SJCRH30 (cell line): ENCODE measurements around the gene KCNH2. TPM values are rescaled to one million over a fixed set of nuclear protein-coding genes. Genes with fewer than 3 reads are reported as not detected.

Source experiments
- DNase-seq, 2 experiments: peaks; one replicate each; pipeline ENCODE4 v3.0.0-alpha.2; 2015 to 2020
- H3K27ac ChIP-seq: fragments of 250-450 bp; sonication (Bioruptor Pico); 2 replicates; pipeline ENCODE4 v1.5.1; 2020; ENCODE audit warnings: mild to moderate bottlenecking, moderate library complexity
- H3K27me3 ChIP-seq: fragments of 250-450 bp; sonication (Bioruptor Pico); 2 replicates; pipeline ENCODE4 v1.5.1; 2020; ENCODE audit warnings: mild to moderate bottlenecking, moderate library complexity
- H3K36me3 ChIP-seq: fragments of 250-450 bp; sonication (Bioruptor Pico); 2 replicates; pipeline ENCODE4 v1.5.1; 2020; ENCODE audit warnings: mild to moderate bottlenecking, moderate library complexity
- H3K4me1 ChIP-seq: fragments of 250-450 bp; sonication (Bioruptor Pico); 2 replicates; pipeline ENCODE4 v1.5.1; 2020; ENCODE audit warnings: mild to moderate bottlenecking, moderate library complexity
- H3K4me3 ChIP-seq: fragments of 250-450 bp; sonication (Bioruptor Pico); 2 replicates; pipeline ENCODE4 v1.5.1; 2020; ENCODE audit warnings: mild to moderate bottlenecking, moderate library complexity
- H3K9me3 ChIP-seq: fragments of 250-450 bp; sonication (Bioruptor Pico); replicated peaks from 2 replicates; pipeline ENCODE4 v1.5.1; 2020; ENCODE audit warnings: mild to moderate bottlenecking, moderate library complexity
- total RNA-seq: library from RNA; depleted of rRNA; stranded (reverse); fragments of >200 nt; shearing (Covaris generic); gene quantifications from 2 replicates; pipeline ENCODE4 v1.2.3, GENCODE V29; 2014

Gene KCNH2
- total RNA-seq, 1 experiment from 2014 or later: 19.3 TPM

DNA sequence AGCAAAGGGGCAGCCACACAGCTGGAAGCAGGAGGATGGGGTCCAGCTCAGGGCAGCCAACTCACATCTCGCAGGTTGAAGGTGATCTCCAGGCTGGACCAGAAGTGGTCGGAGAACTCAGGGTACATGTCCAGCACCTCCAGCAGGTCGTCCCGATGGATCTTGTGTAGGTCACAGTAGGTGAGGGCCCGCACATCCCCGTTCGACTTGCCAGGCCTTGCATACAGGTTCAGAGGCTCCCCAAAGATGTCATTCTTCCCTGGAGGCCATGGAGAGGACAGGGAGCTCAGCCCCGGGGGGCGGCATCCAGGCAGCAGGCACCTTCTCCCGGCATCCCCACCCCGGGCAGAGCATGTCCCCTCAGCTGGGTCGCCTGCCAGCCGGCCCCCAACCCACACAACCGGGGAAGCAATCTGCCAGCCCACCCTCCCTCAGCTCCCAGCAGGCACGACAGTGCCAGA, 29.3 kb downstream of the KCNH2 start:
- Histone ChIP-seq H3K27ac (no peak overlapping the region), H3K9me3 (no peaks in the 10 kb centered on the region), H3K27me3 (no peaks in the 10 kb centered on the region), H3K36me3 (no peaks in the 10 kb centered on the region), H3K4me1 (no peaks in the 10 kb centered on the region; the same call in 1 of the 2 replicates), H3K4me3 (no peak overlapping the region)
- no peak for DNase-seq

DNA sequence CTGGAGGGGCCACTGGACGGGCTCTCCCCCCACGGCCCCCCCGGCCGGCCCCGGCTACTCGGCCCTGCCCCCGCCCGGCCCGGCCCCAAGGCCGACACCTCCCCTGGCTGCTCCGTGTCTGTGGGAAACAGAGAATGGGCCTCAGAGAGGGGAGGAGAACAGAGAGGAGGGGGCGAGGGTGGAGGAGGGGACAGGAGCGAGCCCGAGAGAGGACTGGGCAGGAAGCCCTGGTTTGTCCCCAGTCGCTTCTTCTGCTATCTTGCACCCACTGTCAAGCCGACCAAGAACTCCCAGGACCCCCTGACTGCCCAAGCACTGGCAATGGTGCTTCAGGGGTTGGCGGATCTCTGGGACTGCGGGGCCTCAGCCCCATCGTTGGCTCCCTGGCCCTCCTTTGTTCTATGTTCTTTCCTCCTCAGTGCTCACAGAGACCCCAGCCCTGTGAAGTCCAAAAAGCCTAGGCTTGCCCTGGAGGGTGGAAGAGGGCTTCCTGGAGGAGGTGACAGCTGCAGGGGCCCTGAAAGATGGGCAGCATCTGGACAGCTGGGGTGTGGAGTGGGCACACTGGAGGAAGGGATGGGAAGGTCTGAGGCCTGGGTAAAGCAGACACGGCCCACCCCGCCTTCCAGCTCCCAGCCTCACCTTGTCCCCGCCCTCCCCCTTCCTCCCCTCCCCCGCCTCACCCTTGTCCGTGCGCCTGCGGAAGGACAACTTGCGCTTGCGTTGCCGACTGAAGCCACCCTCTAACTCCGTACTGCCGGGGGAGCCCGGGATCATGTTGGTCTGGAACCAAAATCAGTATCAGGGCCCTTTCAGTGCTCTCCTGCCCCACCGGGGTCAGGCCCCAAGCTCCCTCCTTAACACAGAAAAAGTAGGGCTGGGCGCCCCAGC, 30.1 kb downstream of the KCNH2 start:
- Histone ChIP-seq H3K27me3 (no peaks in the 10 kb centered on the region), H3K9me3 (no peaks in the 10 kb centered on the region), H3K4me3 (no peak overlapping the region), H3K36me3 (no peaks in the 10 kb centered on the region), H3K4me1 (no peaks in the 10 kb centered on the region; the same call in 1 of the 2 replicates), H3K27ac (no peak overlapping the region)
- no peak for DNase-seq

DNA sequence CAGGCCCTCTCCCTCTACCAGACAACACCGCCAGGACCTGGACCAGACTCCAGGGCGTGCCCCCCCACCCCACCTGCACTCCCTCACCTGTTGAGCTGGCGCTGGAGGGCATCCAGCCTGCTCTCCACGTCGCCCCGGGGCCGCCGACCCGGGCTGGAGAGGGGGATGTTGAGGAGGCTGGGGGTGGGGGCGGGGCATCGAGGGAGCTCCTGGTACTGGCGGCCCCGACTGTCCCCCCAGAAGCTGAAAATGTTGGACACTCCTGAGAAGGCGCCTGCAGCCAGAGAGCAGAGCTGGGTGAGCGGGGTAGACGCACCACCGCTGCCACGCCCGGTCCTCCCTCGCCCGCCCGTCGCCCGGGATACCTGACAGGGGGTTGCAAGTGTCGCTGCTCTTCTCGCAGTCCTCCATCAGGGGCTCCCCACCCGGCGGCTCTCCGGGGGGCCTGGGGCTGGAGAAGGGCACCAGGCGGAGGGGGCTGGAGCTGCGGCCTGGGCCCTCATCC, 30.8 kb downstream of the KCNH2 start:
- DNase-seq: no peak
- Histone ChIP-seq H3K4me3 (no peak overlapping the region), H3K36me3 (no peaks in the 10 kb centered on the region), H3K27ac (no peak overlapping the region), H3K27me3 (no peaks in the 10 kb centered on the region), H3K9me3 (no peaks in the 10 kb centered on the region), H3K4me1 (no peaks in the 10 kb centered on the region; the same call in 1 of the 2 replicates)

DNA sequence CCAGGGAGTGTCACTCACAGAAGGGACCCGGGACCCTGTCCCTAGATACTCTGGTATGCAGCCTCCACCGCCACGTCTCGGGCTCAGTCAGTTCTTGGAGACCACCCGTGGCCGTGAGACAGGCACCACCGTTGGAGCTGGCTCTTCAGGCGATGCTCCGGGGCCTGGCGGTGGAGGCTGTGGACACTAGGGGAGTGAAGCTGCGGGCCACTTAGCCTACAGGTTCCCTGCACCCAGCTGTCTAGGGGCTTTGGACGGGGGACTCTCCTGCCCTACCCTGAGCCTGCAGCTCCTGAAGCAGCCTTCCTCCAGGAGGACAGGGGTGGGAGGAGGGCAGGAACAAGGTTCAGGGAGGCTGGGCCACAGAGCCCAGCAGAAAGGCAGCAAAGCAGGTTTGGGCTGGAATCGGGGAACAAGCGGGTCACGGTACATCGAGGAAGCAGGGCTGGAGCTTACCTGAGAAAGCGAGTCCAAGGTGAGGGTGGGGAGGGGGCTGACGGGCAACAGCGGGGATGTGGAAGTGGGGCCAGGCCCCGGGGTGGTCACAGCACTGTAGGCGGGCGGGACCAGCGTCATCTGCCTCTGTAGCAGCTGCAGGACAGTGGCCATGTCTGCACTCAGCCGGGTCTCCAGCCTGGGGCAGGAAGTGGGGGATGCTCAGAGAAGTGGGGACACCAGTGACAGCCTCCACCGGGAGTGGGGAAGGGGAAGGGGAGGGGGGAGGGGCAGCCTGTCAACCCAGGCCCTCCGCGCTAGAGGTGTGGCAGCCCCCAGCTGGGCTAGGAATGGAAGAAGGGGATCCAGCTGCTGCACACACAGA, 31.5 kb downstream of the KCNH2 start:
- H3K36me3 ChIP-seq: no peaks in the 10 kb centered on the region
- H3K27ac ChIP-seq: no peak overlapping the region
- no peak overlapping the region for H3K4me3 ChIP-seq
- H3K9me3 ChIP-seq: no peaks in the 10 kb centered on the region
- no peaks in the 10 kb centered on the region; the same call in 1 of the 2 replicates for H3K4me1 ChIP-seq
- H3K27me3 ChIP-seq: no peaks in the 10 kb centered on the region
- no peak for DNase-seq

DNA sequence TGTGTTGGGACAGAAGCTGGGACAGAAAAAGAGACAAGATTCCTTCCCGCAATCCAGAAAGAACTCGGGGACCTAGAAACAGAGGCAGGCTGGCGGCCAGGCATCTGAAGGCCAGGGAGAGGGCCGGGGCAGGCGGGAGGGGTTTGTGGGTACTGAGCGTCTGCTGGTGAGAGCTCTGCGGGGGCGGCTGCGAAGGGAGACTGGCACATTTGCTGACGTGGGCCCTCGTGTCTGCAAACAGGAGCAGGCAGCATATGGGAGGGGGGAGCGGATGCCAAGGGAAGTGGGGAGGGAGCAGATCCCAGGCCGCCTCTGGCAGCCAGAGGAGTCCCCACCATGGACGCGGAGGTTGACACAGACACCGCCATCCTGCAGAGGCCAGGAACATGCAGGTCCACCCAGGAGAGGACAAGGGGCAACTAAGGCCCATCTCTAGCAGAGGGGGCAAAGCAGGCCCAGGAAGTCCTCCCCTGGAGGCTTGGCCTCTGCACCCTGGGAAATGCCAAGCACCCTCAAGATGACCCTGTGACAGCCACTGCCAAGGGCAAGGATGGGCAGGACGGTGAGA, 32.2 kb downstream of the KCNH2 start:
- Histone ChIP-seq H3K4me1 (no peaks in the 10 kb centered on the region; the same call in 1 of the 2 replicates), H3K36me3 (no peaks in the 10 kb centered on the region), H3K9me3 (no peaks in the 10 kb centered on the region), H3K27ac (no peak overlapping the region), H3K4me3 (no peak overlapping the region), H3K27me3 (no peaks in the 10 kb centered on the region)
- no peak for DNase-seq

DNA sequence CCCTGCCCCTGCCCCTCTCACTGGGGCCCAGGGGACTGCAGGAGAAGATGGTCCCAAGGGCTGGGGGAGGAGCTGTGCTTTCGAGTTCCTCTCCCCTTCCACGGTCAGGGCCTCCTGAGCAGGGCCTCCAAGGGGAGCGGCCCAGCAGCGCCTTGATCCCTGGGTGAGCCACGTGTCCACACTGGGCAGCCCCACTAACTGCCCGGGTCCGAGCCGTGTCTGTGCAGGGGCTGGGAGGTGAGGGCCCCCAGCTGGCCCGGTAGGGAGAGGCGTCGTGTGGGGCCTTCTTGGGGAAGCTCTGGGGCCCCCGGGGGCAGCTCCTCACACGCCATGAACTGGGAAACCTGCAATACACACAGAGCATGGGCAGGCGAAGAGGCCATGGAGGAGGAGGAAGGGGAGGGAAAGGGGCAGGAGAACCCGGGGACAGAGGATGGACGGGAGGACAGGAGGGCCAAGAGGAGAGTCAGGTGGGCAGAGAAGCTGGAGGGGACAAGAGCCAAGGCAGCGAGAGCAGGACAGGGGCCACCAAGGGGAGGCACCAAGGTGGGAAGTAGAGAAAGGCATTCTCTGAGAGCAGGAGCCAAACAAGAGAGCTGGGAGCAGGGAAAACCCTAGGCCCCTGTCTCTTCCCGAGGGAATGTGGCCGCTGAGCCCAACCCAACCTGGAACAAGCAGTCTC, 32.8 kb downstream of the KCNH2 start:
- Histone ChIP-seq H3K4me1 (no peaks in the 10 kb centered on the region; the same call in 1 of the 2 replicates), H3K36me3 (no peaks in the 10 kb centered on the region), H3K9me3 (no peaks in the 10 kb centered on the region), H3K4me3 (no peak overlapping the region), H3K27ac (no peak overlapping the region), H3K27me3 (no peaks in the 10 kb centered on the region; the same call in 1 of the 2 replicates)
- no peak for DNase-seq

DNA sequence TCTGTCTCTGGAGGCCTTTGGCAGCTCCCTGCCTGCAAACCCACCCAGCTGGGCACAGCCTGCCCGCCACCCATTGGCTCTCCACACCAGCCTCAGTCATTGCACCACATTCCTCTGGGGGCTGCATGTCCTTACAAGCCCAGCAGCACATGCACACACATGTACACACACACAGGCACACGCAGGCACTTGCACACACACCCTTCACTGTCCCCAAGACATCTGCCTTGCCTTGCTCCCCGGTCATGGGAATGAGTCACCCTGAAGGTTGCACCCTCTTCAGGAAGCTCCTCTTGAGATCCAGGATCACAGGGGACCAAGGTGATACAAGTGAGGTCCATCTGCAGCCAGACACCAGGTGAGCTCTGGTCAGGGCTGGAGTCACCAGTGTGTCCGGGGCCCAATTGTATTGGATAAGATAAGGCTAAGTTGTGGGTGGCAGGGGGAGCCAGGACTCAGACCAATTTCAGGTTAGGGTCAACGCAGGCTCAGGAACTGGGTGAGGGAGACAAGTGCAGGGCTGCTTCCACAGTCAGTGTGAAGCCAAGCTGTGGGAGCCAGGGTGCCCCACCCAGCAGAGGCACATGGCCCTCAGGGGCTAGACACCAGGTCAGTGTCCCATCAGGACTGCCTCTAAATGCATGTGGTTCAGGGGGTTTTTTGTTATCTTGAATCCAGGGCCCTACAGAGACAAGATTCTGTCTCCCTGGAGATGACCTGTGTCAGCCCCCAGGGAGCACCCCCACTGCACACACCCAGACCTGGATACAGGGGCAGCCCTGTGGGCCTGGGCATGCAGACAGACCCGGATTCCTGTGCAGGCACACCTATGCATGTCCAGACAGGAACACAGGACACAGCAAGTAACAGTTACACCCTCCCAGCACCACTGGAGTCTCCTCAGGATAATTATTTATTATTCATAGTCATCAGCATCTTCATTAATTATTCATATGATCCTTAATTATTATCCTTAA, 33.8 kb downstream of the KCNH2 start:
- DNase-seq: no peak
- Histone ChIP-seq H3K36me3 (no peaks in the 10 kb centered on the region), H3K27me3 (no peaks in the 10 kb centered on the region; the same call in 1 of the 2 replicates), H3K4me1 (no peaks in the 10 kb centered on the region), H3K9me3 (no peaks in the 10 kb centered on the region), H3K4me3 (no peak overlapping the region), H3K27ac (no peak overlapping the region)

DNA sequence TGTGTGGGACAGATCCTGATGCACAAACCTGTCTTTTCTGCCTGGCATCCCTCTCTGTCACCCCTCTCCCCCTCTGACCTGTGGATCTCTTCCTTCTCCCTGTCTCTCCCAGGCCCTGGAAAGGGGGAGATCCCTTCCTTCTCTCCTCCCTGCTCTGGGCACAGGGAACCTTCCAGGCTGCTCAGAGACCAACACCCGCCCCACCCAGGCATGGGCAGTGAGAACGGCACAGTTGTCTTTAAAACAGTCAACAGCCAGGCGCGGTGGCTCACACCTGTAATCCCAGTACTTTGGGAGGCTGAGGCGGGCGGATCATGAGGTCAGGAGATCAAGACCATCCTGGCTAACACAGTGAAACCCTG, 34.7 kb downstream of the KCNH2 start:
- Histone ChIP-seq H3K4me1 (no peaks in the 10 kb centered on the region), H3K4me3 (no peak overlapping the region), H3K36me3 (no peaks in the 10 kb centered on the region), H3K27me3 (no peaks in the 10 kb centered on the region; the same call in 1 of the 2 replicates), H3K27ac (no peak overlapping the region), H3K9me3 (no peaks in the 10 kb centered on the region)
- DNase-seq: no peak

DNA sequence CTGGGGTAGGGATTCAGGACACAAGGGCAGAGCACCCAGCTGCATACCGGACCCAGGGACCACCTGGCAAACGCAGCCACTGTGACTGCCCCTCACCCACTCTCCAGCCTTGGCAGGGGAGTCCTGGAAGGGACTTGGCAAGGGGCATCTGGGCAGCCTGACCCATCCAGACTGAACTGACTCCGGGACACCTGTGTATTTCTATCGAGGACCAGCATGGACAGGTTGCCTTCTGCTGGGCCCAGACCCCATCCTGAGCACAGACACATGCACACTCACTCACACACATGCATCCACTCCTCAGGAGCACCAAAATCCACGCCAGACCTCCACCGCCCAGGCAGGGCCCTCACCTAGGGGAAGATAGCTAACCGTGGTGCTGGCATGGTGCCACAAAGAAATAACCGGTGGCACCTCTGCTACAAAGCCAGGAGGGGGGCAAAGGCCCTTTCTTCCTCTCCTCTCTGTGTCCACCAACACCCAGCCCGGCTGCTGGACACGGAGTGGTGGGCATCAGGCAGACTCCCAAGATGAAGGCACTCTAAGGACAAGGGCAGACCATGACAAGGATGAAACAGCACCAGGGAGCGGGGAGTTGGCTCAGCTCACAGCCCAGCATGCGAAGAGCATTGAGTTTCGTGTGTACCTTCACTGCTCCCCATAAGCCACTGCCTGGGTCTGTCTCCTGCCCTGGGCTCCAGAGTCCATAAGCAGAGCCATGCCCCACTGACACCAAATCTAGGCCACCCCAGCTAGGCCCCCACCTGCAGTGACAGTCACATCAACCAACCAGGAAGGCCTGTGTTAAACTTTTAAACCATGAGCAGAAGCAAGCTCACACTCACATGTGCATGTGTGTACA, 35.3 kb downstream of the KCNH2 start:
- no peak for DNase-seq
- no peaks in the 10 kb centered on the region for H3K4me1 ChIP-seq
- H3K36me3 ChIP-seq: no peaks in the 10 kb centered on the region
- no peaks in the 10 kb centered on the region for H3K9me3 ChIP-seq
- no peaks in the 10 kb centered on the region; the same call in 1 of the 2 replicates for H3K27me3 ChIP-seq
- no peak overlapping the region for H3K4me3 ChIP-seq
- no peak overlapping the region for H3K27ac ChIP-seq

DNA sequence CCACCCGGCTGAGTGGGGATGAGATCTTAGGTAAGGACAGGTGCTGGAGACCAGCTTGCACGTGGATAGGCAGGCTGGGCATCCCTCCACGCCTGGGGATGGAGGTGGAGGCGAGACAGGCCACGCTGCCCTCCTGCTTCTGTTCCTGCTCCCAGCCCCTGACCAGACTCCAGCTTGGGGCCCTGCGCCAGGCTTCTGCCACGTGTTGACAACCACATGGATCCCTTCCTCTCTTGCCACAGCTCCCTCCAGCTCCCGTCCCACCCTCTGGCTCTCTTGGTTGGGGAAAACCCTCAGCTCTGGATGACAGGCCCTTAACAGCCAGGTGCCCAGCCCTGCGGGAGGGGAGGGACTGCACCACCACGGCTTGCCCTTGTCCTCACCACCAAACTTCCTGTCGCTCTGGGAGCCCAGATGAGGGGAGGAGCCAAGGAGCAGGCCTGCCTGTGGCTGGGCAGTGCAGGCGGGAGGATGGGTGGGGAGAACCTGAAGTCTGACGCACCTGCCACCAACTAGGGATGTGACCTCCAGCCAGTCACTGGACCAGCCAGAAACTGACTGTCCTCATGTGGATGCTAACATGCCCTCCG, 36.0 kb downstream of the KCNH2 start:
- DNase-seq: no peak
- Histone ChIP-seq H3K27me3 (no peaks in the 10 kb centered on the region; the same call in 1 of the 2 replicates), H3K4me1 (no peaks in the 10 kb centered on the region), H3K27ac (no peak overlapping the region), H3K9me3 (no peaks in the 10 kb centered on the region), H3K36me3 (no peaks in the 10 kb centered on the region), H3K4me3 (no peak overlapping the region)

DNA sequence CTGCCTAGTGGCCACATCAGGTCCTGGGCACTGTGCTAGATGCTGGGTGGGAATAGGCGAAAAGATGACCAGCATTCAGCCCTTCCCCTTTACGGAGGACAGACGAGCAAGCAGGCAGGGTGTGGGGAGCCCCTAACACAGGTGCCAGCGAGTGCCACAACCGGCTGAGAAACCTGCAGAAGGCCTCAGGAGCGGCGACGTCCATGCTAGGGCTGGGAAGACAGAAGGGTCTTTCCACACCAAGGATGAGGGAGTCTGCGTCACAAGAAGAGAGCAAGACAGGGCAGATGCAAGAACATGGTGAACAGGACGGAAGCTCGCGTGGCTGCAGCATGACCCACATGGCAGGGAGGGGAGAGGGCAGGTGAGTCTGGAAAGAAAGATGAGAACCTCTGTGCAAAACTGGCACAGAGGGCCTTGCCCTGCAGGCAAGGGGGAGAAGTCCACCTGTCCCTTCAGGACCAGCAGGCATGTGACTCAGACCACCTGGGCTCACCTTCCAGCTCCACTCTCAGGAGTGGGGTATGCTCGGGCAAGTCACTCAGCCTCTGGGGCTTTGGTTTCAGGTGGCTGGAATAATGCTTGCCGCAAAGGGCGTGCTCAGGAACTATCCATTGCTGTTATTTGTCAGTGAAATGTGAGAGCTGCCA, 36.6 kb downstream of the KCNH2 start:
- no peak for DNase-seq
- Histone ChIP-seq H3K27ac (no peak overlapping the region), H3K27me3 (no peaks in the 10 kb centered on the region; the same call in 1 of the 2 replicates), H3K4me3 (no peak overlapping the region), H3K4me1 (no peaks in the 10 kb centered on the region), H3K9me3 (no peaks in the 10 kb centered on the region), H3K36me3 (no peaks in the 10 kb centered on the region)
